ENCODE data around the gene PGAM4. TPM values are rescaled to one million over a fixed set of nuclear protein-coding genes. Genes with fewer than 3 reads are reported as not detected.

The PGAM4 gene
- total RNA-seq, 2 donors from 2014 or later = not detected

DNA sequence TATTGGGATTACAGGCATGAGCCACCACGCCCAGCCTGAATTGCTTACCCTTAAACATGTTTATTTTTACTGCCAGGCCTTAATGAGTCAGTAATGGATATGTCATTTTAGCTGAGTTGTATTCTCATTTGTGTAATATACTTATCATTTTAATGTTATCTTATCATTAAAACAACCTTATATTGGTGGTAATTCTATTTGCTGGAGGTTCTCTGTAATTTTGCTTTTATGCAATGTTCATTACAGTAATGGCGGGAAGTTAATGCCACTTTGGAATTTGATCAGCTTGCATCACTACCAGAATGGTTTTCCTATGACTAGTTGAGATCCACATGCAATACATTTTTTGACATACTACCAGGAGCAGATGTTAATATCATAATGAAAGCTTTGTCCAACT, 6.3 kb upstream of the PGAM4 start:
- DNase-seq (ENCODE audit: low spot score) = no peak
- 100% methylated on average over 2 of the region's 2 CpGs for WGBS
- Histone ChIP-seq H3K4me3 (no peak overlapping the region), H3K27me3 (replicated peaks; ENCODE audit: insufficient read depth) (no peaks in the 10 kb centered on the region), H3K27ac (no peak overlapping the region), H3K36me3 (no peaks in the 10 kb centered on the region), H3K4me1 (replicated peaks) (no peaks in the 10 kb centered on the region), H3K9me3 (no peaks in the 10 kb centered on the region)
- TF ChIP-seq, protein P1, sequence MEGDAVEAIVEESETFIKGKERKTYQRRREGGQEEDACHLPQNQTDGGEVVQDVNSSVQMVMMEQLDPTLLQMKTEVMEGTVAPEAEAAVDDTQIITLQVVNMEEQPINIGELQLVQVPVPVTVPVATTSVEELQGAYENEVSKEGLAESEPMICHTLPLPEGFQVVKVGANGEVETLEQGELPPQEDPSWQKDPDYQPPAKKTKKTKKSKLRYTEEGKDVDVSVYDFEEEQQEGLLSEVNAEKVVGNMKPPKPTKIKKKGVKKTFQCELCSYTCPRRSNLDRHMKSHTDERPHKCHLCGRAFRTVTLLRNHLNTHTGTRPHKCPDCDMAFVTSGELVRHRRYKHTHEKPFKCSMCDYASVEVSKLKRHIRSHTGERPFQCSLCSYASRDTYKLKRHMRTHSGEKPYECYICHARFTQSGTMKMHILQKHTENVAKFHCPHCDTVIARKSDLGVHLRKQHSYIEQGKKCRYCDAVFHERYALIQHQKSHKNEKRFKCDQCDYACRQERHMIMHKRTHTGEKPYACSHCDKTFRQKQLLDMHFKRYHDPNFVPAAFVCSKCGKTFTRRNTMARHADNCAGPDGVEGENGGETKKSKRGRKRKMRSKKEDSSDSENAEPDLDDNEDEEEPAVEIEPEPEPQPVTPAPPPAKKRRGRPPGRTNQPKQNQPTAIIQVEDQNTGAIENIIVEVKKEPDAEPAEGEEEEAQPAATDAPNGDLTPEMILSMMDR (IDR thresholded peaks at IDR 0.05) = no peak
- TF ChIP-seq POLR2AphosphoS5 (IDR thresholded peaks at IDR 0.05) (no peak), POLR2A (IDR thresholded peaks at IDR 0.05) (no peak)
- intact Hi-C loops (cut with DNase I) = no loop called here

DNA sequence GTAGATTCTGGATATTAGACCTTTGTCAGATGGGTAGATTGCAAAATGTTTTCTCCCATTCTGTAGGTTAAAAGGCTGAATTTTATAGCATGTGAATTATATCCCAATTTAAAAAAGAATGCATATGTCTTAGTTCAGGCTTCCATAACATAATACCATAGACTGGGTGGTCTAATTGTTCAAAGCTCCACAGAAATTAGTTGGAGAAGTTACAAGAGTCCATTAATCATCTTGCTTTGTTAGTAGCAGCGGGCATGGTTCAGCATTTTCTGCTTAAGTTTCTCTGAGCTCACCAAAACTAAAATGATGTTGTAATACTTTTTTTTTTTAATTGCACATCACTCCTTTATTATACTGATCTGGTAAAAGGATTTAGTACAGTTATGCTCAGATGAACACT, 1.8 kb downstream of the PGAM4 start:
- intact Hi-C loops (cut with DNase I) = no loop called here
- Histone ChIP-seq H3K27me3 (replicated peaks; ENCODE audit: insufficient read depth) (no peaks in the 10 kb centered on the region), H3K27ac (no peak overlapping the region), H3K4me1 (replicated peaks) (no peaks in the 10 kb centered on the region), H3K4me3 (no peak overlapping the region), H3K9me3 (no peaks in the 10 kb centered on the region), H3K36me3 (no peaks in the 10 kb centered on the region)
- DNase-seq (ENCODE audit: low spot score) = no peak
- TF ChIP-seq POLR2A (IDR thresholded peaks at IDR 0.05) (no peak), POLR2AphosphoS5 (IDR thresholded peaks at IDR 0.05) (no peak)
- TF ChIP-seq, protein P1 (IDR thresholded peaks at IDR 0.05) = no peak
- WGBS = 79% methylated on average over 1 of the region's 1 CpG

DNA sequence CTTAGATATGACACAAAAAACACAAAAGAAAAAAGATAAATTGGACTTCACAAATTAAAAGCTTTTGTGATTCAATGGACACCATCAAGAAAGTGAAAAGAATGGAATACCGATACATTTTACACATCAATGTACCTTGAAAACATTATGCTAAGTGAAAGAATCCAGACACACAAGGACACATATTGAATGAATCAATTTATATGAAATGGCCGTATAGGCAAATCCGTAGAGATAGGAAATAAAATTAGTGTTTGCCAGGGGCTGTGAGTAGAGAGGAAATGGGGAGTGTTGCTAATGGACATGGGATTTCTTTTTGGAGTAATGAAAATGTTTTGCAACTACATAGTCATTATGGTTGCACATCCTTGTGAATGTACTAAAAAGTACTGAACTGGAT, 3.1 kb downstream of the PGAM4 start:
- no peaks in the 10 kb centered on the region for H3K36me3 ChIP-seq
- intact Hi-C loops (cut with DNase I) = no loop called here
- TF ChIP-seq POLR2AphosphoS5 (IDR thresholded peaks at IDR 0.05) (no peak), POLR2A (IDR thresholded peaks at IDR 0.05) (no peak)
- TF ChIP-seq, protein P1 (IDR thresholded peaks at IDR 0.05) = no peak
- no peaks in the 10 kb centered on the region for H3K9me3 ChIP-seq
- H3K27ac ChIP-seq = no peak overlapping the region
- no peaks in the 10 kb centered on the region for H3K27me3 ChIP-seq (replicated peaks; ENCODE audit: insufficient read depth)
- H3K4me1 ChIP-seq (replicated peaks) = no peaks in the 10 kb centered on the region
- H3K4me3 ChIP-seq = no peak overlapping the region
- WGBS = 94% methylated on average over 3 of the region's 3 CpGs
- no peak for DNase-seq (ENCODE audit: low spot score)

DNA sequence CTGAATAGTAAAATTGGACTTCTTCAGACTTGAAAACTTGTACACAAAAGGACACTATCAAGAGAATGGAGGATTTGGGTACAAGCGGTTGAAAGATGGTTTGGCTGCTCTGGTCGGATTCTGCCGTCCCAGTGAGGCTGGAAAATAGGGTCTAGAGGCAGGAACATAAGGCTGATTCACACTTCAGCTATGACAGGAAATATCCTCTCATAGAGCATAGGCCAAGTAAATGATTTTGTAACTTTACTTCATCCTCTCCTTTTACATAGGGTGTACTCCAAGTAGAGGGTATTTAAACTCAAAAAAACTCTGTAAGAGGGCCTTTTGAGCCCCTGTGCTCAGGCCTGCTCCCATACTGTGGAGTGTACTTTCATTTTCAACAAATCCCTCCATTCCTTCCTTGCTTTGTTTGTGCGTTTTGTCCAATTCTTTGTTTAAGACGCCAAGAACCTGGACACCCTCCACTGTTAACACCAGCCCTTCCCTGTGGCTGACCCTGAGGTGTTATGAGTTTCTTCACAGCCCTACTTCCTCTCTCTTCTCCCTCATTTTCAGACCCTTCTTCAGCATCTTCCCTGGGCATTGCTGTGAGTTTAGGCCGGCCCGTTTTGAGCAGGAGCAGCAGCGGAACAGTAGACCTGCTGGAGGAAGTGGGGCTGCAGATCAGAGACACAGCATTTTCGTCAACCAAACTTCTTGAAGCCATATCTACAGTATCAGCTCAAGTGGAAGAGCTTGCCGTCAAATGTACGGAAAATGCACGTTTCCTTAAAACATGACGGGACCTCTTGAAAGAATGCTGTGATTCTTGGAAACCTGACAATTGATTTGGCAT, 7.2 kb downstream of the PGAM4 start:
- no peaks in the 10 kb centered on the region for H3K4me1 ChIP-seq (replicated peaks)
- intact Hi-C loops (cut with DNase I) = no loop called here
- H3K36me3 ChIP-seq = no peaks in the 10 kb centered on the region
- no peak for DNase-seq (ENCODE audit: low spot score)
- no peaks in the 10 kb centered on the region for H3K9me3 ChIP-seq
- no peak overlapping the region for H3K4me3 ChIP-seq
- 93% methylated on average over 13 of the region's 13 CpGs for whole genome bisulfite sequencing
- no peak overlapping the region for H3K27ac ChIP-seq
- no peaks in the 10 kb centered on the region for H3K27me3 ChIP-seq (replicated peaks; ENCODE audit: insufficient read depth)
- TF ChIP-seq, protein P1 (IDR thresholded peaks at IDR 0.05) = no peak
- TF ChIP-seq POLR2AphosphoS5 (IDR thresholded peaks at IDR 0.05) = no peak
- TF ChIP-seq POLR2A (IDR thresholded peaks at IDR 0.05) = no peak

DNA sequence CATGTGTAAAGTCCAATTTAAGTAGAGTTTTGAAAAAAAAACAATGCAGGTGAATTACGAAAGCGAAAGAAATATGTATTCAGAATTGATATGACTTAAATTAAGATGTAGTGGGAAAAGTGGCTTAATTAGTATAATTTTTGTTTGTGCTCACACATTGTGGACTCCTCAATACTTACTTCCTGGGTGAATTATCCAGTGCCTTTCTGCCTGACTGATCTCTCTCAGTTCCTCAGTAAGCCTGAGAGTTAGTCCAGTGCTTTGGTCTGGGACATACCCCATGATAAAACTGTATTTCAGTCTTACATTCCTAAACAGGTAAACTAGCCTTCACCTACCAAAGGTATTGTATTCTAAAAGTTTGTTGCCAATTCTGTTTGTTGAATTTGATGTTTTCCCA, 8.4 kb downstream of the PGAM4 start:
- Histone ChIP-seq H3K4me1 (replicated peaks) (no peaks in the 10 kb centered on the region), H3K36me3 (no peaks in the 10 kb centered on the region), H3K27me3 (replicated peaks; ENCODE audit: insufficient read depth) (no peaks in the 10 kb centered on the region), H3K9me3 (no peaks in the 10 kb centered on the region), H3K4me3 (no peak overlapping the region), H3K27ac (no peak overlapping the region)
- intact Hi-C loops (cut with DNase I) = no loop called here
- DNase-seq (ENCODE audit: low spot score) = no peak
- TF ChIP-seq, protein P1 (IDR thresholded peaks at IDR 0.05) = no peak
- TF ChIP-seq POLR2A (IDR thresholded peaks at IDR 0.05) = no peak
- TF ChIP-seq POLR2AphosphoS5 (IDR thresholded peaks at IDR 0.05) = no peak
- 94% methylated on average over 2 of the region's 2 CpGs for WGBS

Measured in prostate gland (tissue), 2 donors.